ENCODE results near the gene ZNF544. TPM values are rescaled to one million over a fixed set of nuclear protein-coding genes. Genes with fewer than 3 reads are reported as not detected.

ZNF544 gene
- total RNA-seq, 1 donor from 2014 or later, result 25.2 TPM

DNA sequence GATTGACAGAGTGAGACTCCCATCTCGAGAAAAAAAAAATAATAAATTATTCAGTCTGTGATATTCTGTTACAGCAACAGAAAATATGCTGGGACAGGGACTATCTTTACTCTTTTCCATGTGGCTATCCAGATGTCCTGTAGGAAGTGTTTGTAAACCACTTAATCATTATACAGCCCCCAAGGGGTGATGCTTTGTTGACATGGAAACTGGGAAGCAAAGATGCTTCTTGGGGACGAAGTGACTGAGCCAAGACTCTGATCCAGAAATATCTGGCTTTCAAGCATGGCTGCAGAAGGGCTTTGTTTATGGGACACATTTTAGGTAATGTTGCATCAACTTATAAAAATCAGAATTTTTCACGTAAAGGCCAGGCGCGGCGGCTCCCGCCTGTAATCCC is 55.5 kb downstream of the ZNF544 start:
- DNase-seq (ENCODE audit: extremely low spot score, unreplicated experiment), result no peak
- TF ChIP-seq, protein P1, sequence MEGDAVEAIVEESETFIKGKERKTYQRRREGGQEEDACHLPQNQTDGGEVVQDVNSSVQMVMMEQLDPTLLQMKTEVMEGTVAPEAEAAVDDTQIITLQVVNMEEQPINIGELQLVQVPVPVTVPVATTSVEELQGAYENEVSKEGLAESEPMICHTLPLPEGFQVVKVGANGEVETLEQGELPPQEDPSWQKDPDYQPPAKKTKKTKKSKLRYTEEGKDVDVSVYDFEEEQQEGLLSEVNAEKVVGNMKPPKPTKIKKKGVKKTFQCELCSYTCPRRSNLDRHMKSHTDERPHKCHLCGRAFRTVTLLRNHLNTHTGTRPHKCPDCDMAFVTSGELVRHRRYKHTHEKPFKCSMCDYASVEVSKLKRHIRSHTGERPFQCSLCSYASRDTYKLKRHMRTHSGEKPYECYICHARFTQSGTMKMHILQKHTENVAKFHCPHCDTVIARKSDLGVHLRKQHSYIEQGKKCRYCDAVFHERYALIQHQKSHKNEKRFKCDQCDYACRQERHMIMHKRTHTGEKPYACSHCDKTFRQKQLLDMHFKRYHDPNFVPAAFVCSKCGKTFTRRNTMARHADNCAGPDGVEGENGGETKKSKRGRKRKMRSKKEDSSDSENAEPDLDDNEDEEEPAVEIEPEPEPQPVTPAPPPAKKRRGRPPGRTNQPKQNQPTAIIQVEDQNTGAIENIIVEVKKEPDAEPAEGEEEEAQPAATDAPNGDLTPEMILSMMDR (IDR thresholded peaks at IDR 0.05), result no peak
- Mint-ChIP-seq H3K27me3 (ENCODE audit: unreplicated experiment) (no peaks in the 10 kb centered on the region), H3K36me3 (ENCODE audit: unreplicated experiment) (peaks cover 50% of the 10 kb centered on the region), H3K9me3 (ENCODE audit: unreplicated experiment) (no peaks in the 10 kb centered on the region), H3K4me1 (ENCODE audit: unreplicated experiment) (peaks cover 16% of the 10 kb centered on the region), H3K4me3 (ENCODE audit: unreplicated experiment) (no peak overlapping the region), H3K27ac (ENCODE audit: unreplicated experiment) (no peak overlapping the region)

DNA sequence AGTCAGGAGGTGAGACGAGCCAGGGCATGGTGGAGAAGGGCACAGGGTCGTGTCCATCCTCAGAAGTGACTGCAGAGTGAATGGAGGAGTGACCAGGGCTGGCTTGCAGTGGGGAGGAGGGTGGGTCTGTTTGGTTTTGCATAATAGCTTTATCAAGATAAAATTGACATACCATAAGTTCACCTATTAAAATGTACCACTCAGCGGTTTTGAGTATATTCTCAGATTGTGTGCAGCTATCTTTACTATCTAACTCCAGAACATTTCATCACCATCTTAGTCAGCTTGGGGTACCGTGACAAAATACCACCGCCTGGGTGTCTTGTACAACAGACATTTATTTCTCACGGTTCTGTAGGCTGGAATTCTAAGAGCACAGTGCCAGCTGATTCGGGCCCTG is 63.2 kb downstream of the ZNF544 start:
- Mint-ChIP-seq H3K4me1 (ENCODE audit: unreplicated experiment) (no peaks in the 10 kb centered on the region), H3K9me3 (ENCODE audit: unreplicated experiment) (peaks cover 19% of the 10 kb centered on the region), H3K4me3 (ENCODE audit: unreplicated experiment) (no peak overlapping the region), H3K27me3 (ENCODE audit: unreplicated experiment) (no peaks in the 10 kb centered on the region), H3K27ac (ENCODE audit: unreplicated experiment) (no peak overlapping the region), H3K36me3 (ENCODE audit: unreplicated experiment) (peaks cover 72% of the 10 kb centered on the region)
- TF ChIP-seq, protein P1 (IDR thresholded peaks at IDR 0.05), result no peak
- no peak for DNase-seq (ENCODE audit: extremely low spot score, unreplicated experiment)

DNA sequence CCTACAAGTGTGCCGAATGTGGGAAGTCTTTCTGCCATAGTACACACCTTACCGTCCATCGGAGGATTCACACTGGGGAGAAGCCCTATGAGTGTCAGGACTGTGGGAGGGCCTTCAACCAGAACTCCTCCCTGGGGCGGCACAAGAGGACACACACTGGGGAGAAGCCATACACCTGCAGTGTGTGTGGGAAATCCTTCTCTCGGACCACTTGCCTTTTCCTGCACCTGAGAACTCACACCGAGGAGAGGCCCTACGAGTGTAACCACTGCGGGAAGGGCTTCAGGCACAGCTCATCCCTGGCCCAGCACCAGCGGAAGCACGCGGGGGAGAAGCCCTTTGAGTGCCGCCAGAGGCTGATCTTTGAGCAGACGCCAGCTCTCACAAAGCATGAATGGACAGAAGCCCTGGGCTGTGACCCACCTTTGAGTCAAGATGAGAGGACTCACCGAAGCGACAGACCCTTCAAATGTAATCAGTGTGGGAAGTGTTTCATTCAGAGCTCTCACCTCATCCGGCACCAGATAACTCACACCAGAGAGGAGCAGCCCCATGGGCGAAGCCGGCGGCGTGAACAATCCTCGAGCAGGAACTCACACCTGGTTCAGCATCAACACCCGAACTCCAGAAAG is 66.1 kb downstream of the ZNF544 start:
- H3K4me1 Mint-ChIP-seq (ENCODE audit: unreplicated experiment), result no peaks in the 10 kb centered on the region
- H3K27ac Mint-ChIP-seq (ENCODE audit: unreplicated experiment), result no peak overlapping the region
- H3K9me3 Mint-ChIP-seq (ENCODE audit: unreplicated experiment), result peaks cover 19% of the 10 kb centered on the region
- DNase-seq (ENCODE audit: extremely low spot score, unreplicated experiment), result no peak
- TF ChIP-seq, protein P1 (IDR thresholded peaks at IDR 0.05), result no peak
- H3K36me3 Mint-ChIP-seq (ENCODE audit: unreplicated experiment), result peaks cover 67% of the 10 kb centered on the region
- H3K27me3 Mint-ChIP-seq (ENCODE audit: unreplicated experiment), result no peaks in the 10 kb centered on the region
- no peak overlapping the region for H3K4me3 Mint-ChIP-seq (ENCODE audit: unreplicated experiment)

DNA sequence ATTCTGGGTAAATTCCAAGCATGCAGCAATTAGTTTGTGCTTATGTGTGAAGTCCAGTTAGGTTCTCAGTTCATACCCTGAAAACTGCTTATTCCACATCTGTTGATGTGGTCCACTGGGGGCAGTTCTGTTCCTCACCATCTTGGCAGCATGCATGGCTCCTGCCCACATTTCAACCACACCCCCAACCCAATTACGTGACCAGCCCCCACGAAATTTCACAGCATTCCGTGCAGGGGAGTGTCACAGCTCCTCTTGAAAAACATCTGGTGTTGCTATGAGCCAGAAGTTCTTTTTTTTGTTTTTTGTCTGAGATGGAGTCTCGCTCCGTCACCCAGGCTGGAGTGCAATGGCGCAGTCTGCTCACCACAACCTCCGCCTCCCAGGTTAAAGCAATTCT is 67.4 kb downstream of the ZNF544 start:
- Mint-ChIP-seq H3K27me3 (ENCODE audit: unreplicated experiment) (no peaks in the 10 kb centered on the region), H3K9me3 (ENCODE audit: unreplicated experiment) (peaks cover 19% of the 10 kb centered on the region), H3K27ac (ENCODE audit: unreplicated experiment) (no peak overlapping the region), H3K4me3 (ENCODE audit: unreplicated experiment) (no peak overlapping the region), H3K36me3 (ENCODE audit: unreplicated experiment) (peaks cover 74% of the 10 kb centered on the region), H3K4me1 (ENCODE audit: unreplicated experiment) (no peaks in the 10 kb centered on the region)
- TF ChIP-seq, protein P1 (IDR thresholded peaks at IDR 0.05), result no peak
- no peak for DNase-seq (ENCODE audit: extremely low spot score, unreplicated experiment)

DNA sequence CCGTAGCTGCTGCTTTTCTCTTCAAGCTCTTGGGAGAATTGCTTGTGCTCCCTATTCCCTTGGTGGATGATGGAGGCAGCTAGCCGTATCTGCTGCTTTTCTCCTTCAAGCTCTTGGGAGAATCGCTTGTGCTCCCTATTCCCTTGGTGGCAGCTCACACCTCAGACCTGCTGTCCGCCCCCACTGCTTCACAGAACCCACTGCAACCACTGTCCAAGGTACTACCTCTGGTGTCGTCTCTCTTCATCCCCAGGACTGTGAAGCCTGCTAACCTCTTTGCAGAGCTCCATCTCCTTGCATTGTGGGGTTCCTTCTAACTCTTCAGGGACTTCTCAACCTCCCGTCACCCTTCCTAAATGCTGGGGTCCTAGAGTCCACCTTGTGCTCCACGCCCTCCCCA is 71.9 kb downstream of the ZNF544 start:
- no peaks in the 10 kb centered on the region for H3K9me3 Mint-ChIP-seq (ENCODE audit: unreplicated experiment)
- H3K36me3 Mint-ChIP-seq (ENCODE audit: unreplicated experiment), result peaks cover 42% of the 10 kb centered on the region
- no peak overlapping the region for H3K4me3 Mint-ChIP-seq (ENCODE audit: unreplicated experiment)
- TF ChIP-seq, protein P1 (IDR thresholded peaks at IDR 0.05), result no peak
- no peak for DNase-seq (ENCODE audit: extremely low spot score, unreplicated experiment)
- H3K27ac Mint-ChIP-seq (ENCODE audit: unreplicated experiment), result no peak overlapping the region
- peaks cover 14% of the 10 kb centered on the region for H3K4me1 Mint-ChIP-seq (ENCODE audit: unreplicated experiment)
- H3K27me3 Mint-ChIP-seq (ENCODE audit: unreplicated experiment), result no peaks in the 10 kb centered on the region

All from osteocyte (in vitro differentiated cells).